PC-9 (cell line): ENCODE data around the gene TBX15.

Source experiments
- CTCF ChIP-seq: fragments of 200-600 bp; sonication (generic); conservative IDR thresholded peaks from 2 replicates; pipeline ENCODE4 v1.6.1; 2017; ENCODE audit warnings: mixed run types, antibody characterized with exemption, mild to moderate bottlenecking, moderate library complexity
- EZH2 ChIP-seq: fragments of 200-600 bp; sonication (generic); IDR thresholded peaks from 2 replicates; pipeline ENCODE4 v1.8.0; 2017; ENCODE audit warnings: antibody characterized with exemption, low read depth

- TF ChIP-seq CTCF (no peak), EZH2 (no peak)
These were observed 39.8 kb downstream of the TBX15 start for GRCh38 chr1:118948351-118948750.
